Stomach (tissue), 9 donors: Measurements from ENCODE around the gene CHST12. TPM values are rescaled to one million over a fixed set of nuclear protein-coding genes. Genes with fewer than 3 reads are reported as not detected.

Experiments
- DNase-seq, 2 donors: peaks; one replicate each; pipeline versions ENCODE4 v3.0.0 to v3.0.0-alpha.2; 2013 to 2019
- H3K27ac ChIP-seq, 5 donors: fragments of 200-600 bp in 4 of 5; sonication (generic) in 4 of 5; one replicate each; pipeline ENCODE4 v1.5.1; 2013 to 2019; ENCODE audit warnings: mild to moderate bottlenecking in 1 of 5, moderate library complexity in 1 of 5
- H3K27me3 ChIP-seq, 3 donors: fragments of 200-600 bp; sonication (generic); one replicate each; pipeline ENCODE4 v1.5.1; 2017 to 2019; ENCODE audit warnings: mixed run types in 1 of 3
- H3K36me3 ChIP-seq, 4 donors: fragments of 200-600 bp; sonication (generic); 1 replicate in 3 of 4; 2 replicates in 1 of 4; pipeline ENCODE4 v1.5.1; 2016 to 2019
- H3K4me1 ChIP-seq, 4 donors: fragments of 200-600 bp; sonication (generic); one replicate each; pipeline ENCODE4 v1.5.1; 2016 to 2019
- H3K4me3 ChIP-seq, 4 donors: fragments of 200-600 bp; sonication (generic) in 3 of 4; one replicate each; pipeline ENCODE4 v1.5.1; 2016 to 2019; ENCODE audit warnings: mild to moderate bottlenecking in 1 of 4
- H3K9me3 ChIP-seq, 4 donors: fragments of 200-600 bp; sonication (generic); one replicate each; pipeline ENCODE4 v1.5.1; 2016 to 2019
- EP300 ChIP-seq: sonication (generic); formaldehyde crosslinking; IDR thresholded peaks from one replicate; pipeline ENCODE4 v1.6.1; 2017; ENCODE audit warnings: antibody characterized with exemption
- POLR2A ChIP-seq, 4 donors: fragments of 450-650 bp; IDR thresholded peaks; one replicate each; pipeline ENCODE4 v1.6.1; 2016; ENCODE audit warnings: antibody characterized with exemption in 4 of 4, control low read depth in 2 of 4, mild to moderate bottlenecking in 1 of 4, moderate library complexity in 1 of 4
- POLR2AphosphoS5 ChIP-seq, 3 donors: sonication (generic); formaldehyde crosslinking; IDR thresholded peaks; one replicate each; pipeline ENCODE4 v1.6.1; 2016; ENCODE audit warnings: antibody characterized with exemption in 3 of 3
- WGBS, 5 donors: extraction: QIAGEN DNeasy Blood & Tissue Kit in 3 of 5; methylation state at CpG; one replicate each; pipeline versions ENCODE4 v1.1.5 to v1.1.7; 2013 to 2018; 5-methylcytosine and 5-hydroxymethylcytosine counted together
- intact Hi-C: fragments of 100-400 bp; cut with DNase I; formaldehyde crosslinking; loops from one replicate; pipeline ENCODE4 v1.15.1; 2023; ENCODE audit warnings: low total_unique reads
- polyA plus RNA-seq, 3 donors: library from polyadenylated mRNA; stranded (reverse); fragments of 200-250 nt; gene quantifications; one replicate each; pipeline ENCODE4 v1.2.3, GENCODE V29; 2013
- small RNA-seq, 4 donors: library from RNA; depleted of rRNA; stranded (forward); fragments of <200 nt; gene quantifications; one replicate each; pipeline ENCODE3, GENCODE V24; 2016
- total RNA-seq, 5 donors: library from RNA; depleted of rRNA; stranded (reverse); fragments of >200 nt; gene quantifications; one replicate each; pipeline versions ENCODE4 v1.1.0 to v1.2.3, GENCODE V29; 2014 to 2016
- TF ChIP-seq, protein P1 (sequence below), 7 experiments: fragments of 450-650 bp in 4 of 7; fragments of 200-600 bp in 3 of 7; sonication (generic) in 3 of 7; IDR thresholded peaks; one replicate each; pipeline ENCODE4 v1.5.1; 2016 to 2019; ENCODE audit warnings: antibody characterized with exemption in 7 of 7, control low read depth in 2 of 7, mild to moderate bottlenecking in 1 of 7
- donor health status: healthy with polysubstance abuse.
- donor health status: Bipolar disorder and iron deficiency.
- donor health status: healthy.

Gene CHST12
- total and polyA plus RNA-seq, 8 donors: 1.7 to 23.0 (median 6.3) TPM

DNA sequence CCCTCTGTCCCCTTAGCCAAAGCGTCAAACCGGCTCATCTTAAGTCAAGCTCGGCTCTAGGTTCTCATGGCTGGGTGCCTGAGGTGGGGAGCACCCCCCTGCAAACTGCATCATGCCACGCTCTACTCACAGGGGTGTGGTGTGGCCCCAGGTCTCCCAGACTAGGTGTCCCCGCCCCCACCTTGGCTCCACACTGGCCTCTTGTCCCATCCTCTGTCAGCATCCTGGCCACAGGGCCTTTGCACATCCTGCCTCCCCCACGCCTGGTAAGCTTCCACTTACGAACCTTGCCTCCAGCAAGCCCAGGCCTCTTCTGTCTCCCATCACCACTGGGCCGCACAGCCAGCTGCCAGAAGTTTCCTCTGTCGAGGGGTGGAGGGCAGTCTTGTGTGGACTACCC is 93.0 kb downstream of the CHST12 start:
- Histone ChIP-seq H3K36me3 (no peaks in the 10 kb centered on the region), H3K4me1 (peaks cover 0 to 30% (median 20%) of the 10 kb centered on the region in 4 donors), H3K27ac (no peak overlapping the region), H3K4me3 (no peak overlapping the region), H3K9me3 (no peaks in the 10 kb centered on the region), H3K27me3 (peaks cover 0 to 49% (median 4%) of the 10 kb centered on the region in 3 donors)
- no peak for DNase-seq
- WGBS, 5 donors: 91 to 100% (median 93%) methylated on average over 6 to 9 of the region's 9 CpGs
- intact Hi-C loops: no loop called here
- no peak for TF ChIP-seq POLR2A (IDR thresholded peaks at IDR 0.05)
- TF ChIP-seq EP300: no peak
- TF ChIP-seq POLR2AphosphoS5 (IDR thresholded peaks at IDR 0.05): no peak
- TF ChIP-seq, protein P1, sequence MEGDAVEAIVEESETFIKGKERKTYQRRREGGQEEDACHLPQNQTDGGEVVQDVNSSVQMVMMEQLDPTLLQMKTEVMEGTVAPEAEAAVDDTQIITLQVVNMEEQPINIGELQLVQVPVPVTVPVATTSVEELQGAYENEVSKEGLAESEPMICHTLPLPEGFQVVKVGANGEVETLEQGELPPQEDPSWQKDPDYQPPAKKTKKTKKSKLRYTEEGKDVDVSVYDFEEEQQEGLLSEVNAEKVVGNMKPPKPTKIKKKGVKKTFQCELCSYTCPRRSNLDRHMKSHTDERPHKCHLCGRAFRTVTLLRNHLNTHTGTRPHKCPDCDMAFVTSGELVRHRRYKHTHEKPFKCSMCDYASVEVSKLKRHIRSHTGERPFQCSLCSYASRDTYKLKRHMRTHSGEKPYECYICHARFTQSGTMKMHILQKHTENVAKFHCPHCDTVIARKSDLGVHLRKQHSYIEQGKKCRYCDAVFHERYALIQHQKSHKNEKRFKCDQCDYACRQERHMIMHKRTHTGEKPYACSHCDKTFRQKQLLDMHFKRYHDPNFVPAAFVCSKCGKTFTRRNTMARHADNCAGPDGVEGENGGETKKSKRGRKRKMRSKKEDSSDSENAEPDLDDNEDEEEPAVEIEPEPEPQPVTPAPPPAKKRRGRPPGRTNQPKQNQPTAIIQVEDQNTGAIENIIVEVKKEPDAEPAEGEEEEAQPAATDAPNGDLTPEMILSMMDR (IDR thresholded peaks at IDR 0.05): no peak

DNA sequence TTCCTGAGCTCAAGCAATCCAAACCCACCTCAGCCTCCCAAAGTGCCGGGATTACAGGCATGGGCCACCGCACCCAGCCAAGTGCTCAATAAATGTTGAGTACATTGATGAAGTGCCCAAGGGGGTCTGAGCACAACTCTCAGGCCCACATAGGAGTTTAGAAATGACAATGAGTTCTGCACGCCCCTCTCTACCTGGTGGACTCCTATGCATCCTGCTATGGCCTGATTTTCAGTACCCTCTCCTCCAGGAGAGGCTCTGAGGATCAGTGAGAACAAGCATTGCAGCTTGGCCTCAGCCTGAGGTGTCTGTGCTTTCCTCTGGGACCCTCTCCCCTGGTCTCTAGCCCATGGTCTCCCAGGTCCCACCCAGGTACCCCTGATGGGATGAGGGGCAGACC is 93.7 kb downstream of the CHST12 start:
- H3K27me3 ChIP-seq: peaks cover 0 to 55% (median 4%) of the 10 kb centered on the region in 3 donors

DNA sequence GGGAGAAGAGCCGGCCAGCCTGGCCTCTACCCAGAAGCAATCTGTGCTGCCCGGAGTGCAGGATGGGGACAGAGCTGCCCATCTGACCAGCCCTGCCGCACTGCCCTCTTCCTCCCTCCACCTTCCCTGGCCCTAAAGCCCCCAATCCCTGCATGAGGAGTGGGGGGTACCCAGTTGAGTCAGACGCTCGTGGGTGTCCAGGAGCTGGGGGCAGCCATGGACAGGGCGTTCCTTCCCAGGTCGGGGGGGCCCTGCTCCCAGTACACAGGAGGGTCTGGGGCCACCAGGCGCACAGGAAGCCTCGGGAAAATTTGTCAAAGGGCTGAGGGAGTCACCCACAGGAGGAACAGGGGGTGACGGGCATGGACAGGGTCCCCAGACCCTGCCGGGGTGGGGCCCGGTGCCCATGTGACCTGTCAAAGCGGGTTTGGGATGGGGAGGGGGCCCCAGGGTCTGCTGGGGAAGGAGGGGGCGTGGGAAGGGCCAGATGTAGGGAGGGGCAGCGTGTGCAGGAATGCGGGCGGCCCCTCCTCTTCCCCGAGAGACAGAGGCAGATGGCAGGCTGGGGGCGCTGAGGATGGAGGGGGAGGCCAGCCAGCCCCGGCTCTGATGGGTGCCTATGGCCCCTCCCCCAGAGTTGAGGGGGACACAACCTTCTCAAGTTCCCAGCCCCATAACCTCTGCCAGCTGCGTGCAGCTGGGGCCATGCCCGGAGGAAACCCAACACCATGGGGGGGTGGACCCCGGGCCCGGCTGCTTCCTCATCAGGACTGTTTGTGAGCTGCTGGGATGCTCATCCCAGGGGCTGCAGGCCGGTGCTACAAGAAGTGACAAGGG is 94.3 kb downstream of the CHST12 start:
- intact Hi-C loops: no loop called here
- H3K4me3 ChIP-seq: no peak overlapping the region
- peaks cover 0 to 30% (median 20%) of the 10 kb centered on the region in 4 donors for H3K4me1 ChIP-seq
- peak in 1 of 2 donors; percentile 69 for DNase-seq
- 46 to 64% (median 59%) methylated on average over 16 to 25 of the region's 25 CpGs for WGBS, 5 donors
- H3K27ac ChIP-seq: no peak overlapping the region
- peaks cover 0 to 55% (median 4%) of the 10 kb centered on the region in 3 donors for H3K27me3 ChIP-seq
- no peak for TF ChIP-seq POLR2A (IDR thresholded peaks at IDR 0.05)
- TF ChIP-seq EP300: no peak
- TF ChIP-seq POLR2AphosphoS5 (IDR thresholded peaks at IDR 0.05): no peak
- TF ChIP-seq, protein P1 (IDR thresholded peaks at IDR 0.05): no peak
- H3K9me3 ChIP-seq: no peaks in the 10 kb centered on the region
- H3K36me3 ChIP-seq: no peaks in the 10 kb centered on the region

More for the DNA sequence above, 93.7 kb downstream of the CHST12 start:
- no peak for TF ChIP-seq EP300
- no peak for TF ChIP-seq POLR2AphosphoS5 (IDR thresholded peaks at IDR 0.05)
- TF ChIP-seq POLR2A (IDR thresholded peaks at IDR 0.05): no peak
- WGBS, 5 donors: 96 to 100% (median 98%) methylated on average over 3 of the region's 3 CpGs
- H3K9me3 ChIP-seq: no peaks in the 10 kb centered on the region
- no peak for DNase-seq
- no peak overlapping the region for H3K27ac ChIP-seq
- intact Hi-C loops: no loop called here
- peaks cover 0 to 30% (median 20%) of the 10 kb centered on the region in 4 donors for H3K4me1 ChIP-seq
- no peak overlapping the region for H3K4me3 ChIP-seq
- H3K36me3 ChIP-seq: no peaks in the 10 kb centered on the region

Small RNA genes lying within 50 kb of the gene (small RNA-seq; reads per million reads assigned to genes)
- gene AC004840.2: 0 reads per million in 4 donors

Other genes with a start within 250 kb of the CHST12 start
- 100 to 1,000 TPM in 1 of 5 donors, 10 to 100 TPM in 4; 12.8 to 469 (median 25.0) TPM for gene MAD1L1, start 170.7 kb upstream of the CHST12 start, total RNA-seq
- gene MAD1L1, start 170.7 kb upstream of the CHST12 start, polyA plus RNA-seq: 10 to 100 TPM; 25.8 to 36.0 (median 28.7) TPM
- gene MRM2, start 161.4 kb upstream of the CHST12 start, total RNA-seq: 10 to 100 TPM in 4 of 5 donors, 1 to 10 TPM in 1; 9.9 to 19.1 (median 17.1) TPM
- 10 to 100 TPM; 17.4 to 22.3 (median 18.7) TPM for gene MRM2, start 161.4 kb upstream of the CHST12 start, polyA plus RNA-seq
- 1 to 10 TPM in 3 of 5 donors, not detected in 2; 4.6 to 8.1 (median 6.2) TPM for gene NUDT1, start 161.4 kb upstream of the CHST12 start, total RNA-seq
- 10 to 100 TPM; 15.9 to 37.1 (median 28.6) TPM for gene NUDT1, start 161.4 kb upstream of the CHST12 start, polyA plus RNA-seq
- 10 to 100 TPM in 3 of 5 donors, 1 to 10 TPM in 2; 7.7 to 72.9 (median 11.6) TPM for gene SNX8, start 89.2 kb upstream of the CHST12 start, total RNA-seq
- gene SNX8, start 89.2 kb upstream of the CHST12 start, polyA plus RNA-seq: 10 to 100 TPM; 11.7 to 13.4 (median 12.4) TPM
- 100 to 1,000 TPM; 115 to 373 (median 150) TPM for gene EIF3B, start 48.8 kb upstream of the CHST12 start, total RNA-seq
- gene EIF3B, start 48.8 kb upstream of the CHST12 start, polyA plus RNA-seq: 10 to 100 TPM; 64.8 to 90.1 (median 88.3) TPM
- gene GRIFIN, start 72.8 kb downstream of the CHST12 start, total RNA-seq: not detected
- not detected for gene GRIFIN, start 72.8 kb downstream of the CHST12 start, polyA plus RNA-seq
- 100 to 1,000 TPM in 1 of 5 donors, 10 to 100 TPM in 3, 1 to 10 TPM in 1; 8.0 to 103 (median 36.2) TPM for gene LFNG, start 116.2 kb downstream of the CHST12 start, total RNA-seq
- 10 to 100 TPM; 11.8 to 15.4 (median 14.1) TPM for gene LFNG, start 116.2 kb downstream of the CHST12 start, polyA plus RNA-seq
- gene BRAT1, start 151.9 kb downstream of the CHST12 start, total RNA-seq: 100 to 1,000 TPM in 1 of 5 donors, 10 to 100 TPM in 4; 16.3 to 119 (median 35.7) TPM
- 10 to 100 TPM; 23.5 to 25.2 (median 23.5) TPM for gene BRAT1, start 151.9 kb downstream of the CHST12 start, polyA plus RNA-seq
- gene IQCE, start 155.4 kb downstream of the CHST12 start, total RNA-seq: 100 to 1,000 TPM in 1 of 5 donors, 10 to 100 TPM in 3, 1 to 10 TPM in 1; 1.8 to 248 (median 49.1) TPM
- 10 to 100 TPM in 1 of 3 donors, 1 to 10 TPM in 2; 3.0 to 10.5 (median 7.5) TPM for gene IQCE, start 155.4 kb downstream of the CHST12 start, polyA plus RNA-seq
- 10 to 100 TPM; 16.2 to 79.1 (median 20.5) TPM for gene TTYH3, start 228.4 kb downstream of the CHST12 start, total RNA-seq
- gene TTYH3, start 228.4 kb downstream of the CHST12 start, polyA plus RNA-seq: 10 to 100 TPM in 1 of 3 donors, 1 to 10 TPM in 2; 4.1 to 10.8 (median 4.3) TPM